ENCODE results near the gene CNTN3.

- TF ChIP-seq CTCF (IDR thresholded peaks at IDR 0.05; ENCODE audit: low read depth, low read length) (no peak), MAX (IDR thresholded peaks at IDR 0.05; ENCODE audit: low read depth, low read length) (no peak), POLR2A (IDR thresholded peaks at IDR 0.05; ENCODE audit: extremely low read depth, insufficient read length) (no peak), MYC (IDR thresholded peaks at IDR 0.05; ENCODE audit: low read depth, low read length) (no peak)
These were observed 12.7 kb downstream of the CNTN3 start for GRCh38 chr3:74601793-74602192.
